Esophagus squamous epithelium (tissue), 4 donors: ENCODE results near the gene PSKH1.

ENCODE experiments used
- CTCF ChIP-seq, 6 experiments: fragments of 450-650 bp in 4 of 6; fragments of 200-600 bp in 2 of 6; sonication (generic) in 2 of 6; IDR thresholded peaks; one replicate each; pipeline ENCODE4 v1.5.1; 2016 to 2019; ENCODE audit warnings: antibody characterized with exemption in 6 of 6, mild to moderate bottlenecking in 4 of 6, moderate library complexity in 4 of 6
- POLR2A ChIP-seq, 4 donors: fragments of 450-650 bp; IDR thresholded peaks; one replicate each; pipeline ENCODE4 v1.6.1; 2017; ENCODE audit warnings: antibody characterized with exemption in 4 of 4, mild to moderate bottlenecking in 4 of 4, moderate library complexity in 3 of 4

GRCh38 chr16:67910158-67910557, 17.1 kb downstream of the PSKH1 start:
- TF ChIP-seq CTCF (IDR thresholded peaks at IDR 0.05): no peak
- no peak for TF ChIP-seq POLR2A (IDR thresholded peaks at IDR 0.05)
